GM12878 (cell line): Measurements from ENCODE around the gene MAP4K4. TPM values are rescaled to one million over a fixed set of nuclear protein-coding genes. Genes with fewer than 3 reads are reported as not detected.

Experiments
- ATAC-seq: fragments of 200-7000 bp; cut with Tn5 transposase; 3 replicates; pipeline ENCODE4 v1.9.1; 2020; ENCODE audit warnings: mild to moderate bottlenecking, moderate library complexity
- BruUV-seq: library from RNA; stranded (reverse); fragments of 400-500 nt; replicated peaks from 2 replicates; lab custom pipeline; 2021; lab: Mats Ljungman, UMichigan
- CTCF ChIA-PET: fragments of 300-600 bp; sonication (Branson Sonifier 250); formaldehyde crosslinking; extraction: SDS; loops from one replicate; lab custom pipeline; 2021; ENCODE audit warnings: inconsistent platforms; lab: Yijun Ruan, JAX
- POLR2A ChIA-PET: fragments of 350-600 bp; formaldehyde crosslinking; extraction: SDS; loops from one replicate; lab custom pipeline; 2021; ENCODE audit warnings: inconsistent platforms; lab: Charles Lee
- RAD21 ChIA-PET: fragments of 300-600 bp; sonication (Branson Sonifier 250); formaldehyde crosslinking; loops from one replicate; lab custom pipeline; 2023; ENCODE audit warnings: antibody characterized with exemption; ENCODE audit not compliant: unreplicated experiment; lab: Charles Lee
- SMC1A ChIA-PET: fragments of 300-600 bp; sonication (Branson Sonifier 250); formaldehyde crosslinking; loops from one replicate; lab custom pipeline; 2023; ENCODE audit not compliant: unreplicated experiment, uncharacterized antibody; lab: Charles Lee
- DNase-seq: peaks from one replicate; pipeline ENCODE4 v3.0.0-alpha.2; 2011; ENCODE audit warnings: low read depth, low spot score
- FAIRE-seq: peaks from 3 replicates; lab custom pipeline; 2011; peaks lifted over from hg19 to GRCh38; lab: Jason Lieb, UNC
- H2AFZ ChIP-seq: 2 replicates; pipeline ENCODE4 v1.6.0; 2011; ENCODE audit warnings: low read depth, low read length, control low read depth; ENCODE audit not compliant: control insufficient read depth
- H3K27ac ChIP-seq: 2 replicates; pipeline ENCODE4 v1.5.1; 2011; ENCODE audit warnings: control low read depth; ENCODE audit not compliant: control insufficient read depth, insufficient read depth
- H3K27me3 ChIP-seq, 2 experiments: replicated peaks in 1 of 2; 2 replicates each; pipeline versions ENCODE4 v1.6.0 to v1.6.1; 2011; ENCODE audit warnings: low read length in 1 of 2; ENCODE audit not compliant: control insufficient read depth in 2 of 2, insufficient read depth in 2 of 2
- H3K36me3 ChIP-seq, 2 experiments: 2 replicates each; pipeline ENCODE4 v1.5.1; 2011; ENCODE audit warnings: low read length in 1 of 2; ENCODE audit not compliant: control insufficient read depth in 2 of 2, insufficient read depth in 2 of 2
- H3K4me1 ChIP-seq: 2 replicates; pipeline ENCODE4 v1.6.1; 2011; ENCODE audit warnings: mild to moderate bottlenecking, low read length, moderate library complexity, mixed read lengths; ENCODE audit not compliant: control insufficient read depth, insufficient read depth
- H3K4me2 ChIP-seq: 2 replicates; pipeline ENCODE4 v1.6.0; 2011; ENCODE audit warnings: control low read depth; ENCODE audit not compliant: control insufficient read depth, insufficient read depth
- H3K4me3 ChIP-seq: fragments of 200-600 bp; sonication (generic); 2 replicates; pipeline ENCODE4 v1.5.1; 2016
- H3K79me2 ChIP-seq: 2 replicates; pipeline ENCODE4 v1.6.0; 2011; ENCODE audit warnings: low read length; ENCODE audit not compliant: control insufficient read depth, insufficient read depth
- H3K9ac ChIP-seq: 2 replicates; pipeline ENCODE4 v1.8.0; 2011; ENCODE audit warnings: low read length, control low read depth, mixed read lengths; ENCODE audit not compliant: control insufficient read depth, insufficient read depth
- H3K9me3 ChIP-seq: replicated peaks from 3 replicates; pipeline ENCODE4 v1.5.1; 2011; ENCODE audit warnings: mild to moderate bottlenecking, low read length; ENCODE audit not compliant: control insufficient read depth, insufficient read depth
- H4K20me1 ChIP-seq: 2 replicates; pipeline ENCODE4 v1.6.0; 2011; ENCODE audit not compliant: control insufficient read depth, insufficient read depth
- ATF2 ChIP-seq: IDR thresholded peaks from 2 replicates; pipeline ENCODE4 v1.6.1; 2012; ENCODE audit warnings: low read length, inconsistent platforms
- CHD1 ChIP-seq: IDR thresholded peaks from 2 replicates; pipeline ENCODE4 v1.6.1; 2012; ENCODE audit warnings: low read depth, low read length, improper control_type of control experiment
- PBX3 ChIP-seq: IDR thresholded peaks from 2 replicates; pipeline ENCODE4 v1.6.1; 2011; ENCODE audit warnings: mild to moderate bottlenecking, low read depth, low read length, moderate library complexity; ENCODE audit not compliant: insufficient replicate concordance
- SIN3A ChIP-seq: IDR thresholded peaks from 2 replicates; pipeline ENCODE4 v1.6.1; 2012; ENCODE audit warnings: low read depth, low read length, improper control_type of control experiment
- USF2 ChIP-seq: IDR thresholded peaks from 2 replicates; pipeline ENCODE4 v1.6.1; 2011; ENCODE audit warnings: low read depth, low read length, improper control_type of control experiment, borderline replicate concordance
- WGBS: methylation state at CpG from one replicate; pipeline ENCODE4 v1.1.6; 2016; ENCODE audit warnings: low lambda C conversion rate; ENCODE audit not compliant: insufficient replicate concordance, insufficient coverage; ENCODE audit errors: missing lambda C conversion rate; 5-methylcytosine and 5-hydroxymethylcytosine counted together
- in situ Hi-C: fragments of 300-500 bp; cut with MboI; formaldehyde crosslinking; loops from 9 replicates; pipeline ENCODE4 v1.14.3; 2018; ENCODE audit warnings: mixed read lengths
- intact Hi-C: fragments of 100-400 bp; cut with micrococcal nuclease; formaldehyde crosslinking; loops from one replicate; pipeline ENCODE4 v1.14.2; 2022; ENCODE audit not compliant: unreplicated experiment
- polyA plus RNA-seq, 11 experiments: library from polyadenylated mRNA; depleted of rRNA in 4 of 11; unstranded in 6 of 11; stranded (reverse) in 5 of 11; fragments of >200 nt; fragmentation: Nextera tagmentation in 4 of 11; fragmentation: Illumina TruSeq in 1 of 11; extraction: Ambion mirVana in 4 of 11; extraction: Trizol in 1 of 11; gene quantifications; 1 replicate in 1 of 11; 2 replicates in 10 of 11; pipeline versions ENCODE4 v1.2.1 to v1.2.3, GENCODE V29; 2011 to 2016; ENCODE audit warnings: inconsistent platforms in 2 of 11, missing spikeins in 2 of 11, low read depth in 1 of 11
- total RNA-seq, 4 experiments: library from RNA; depleted of rRNA in 3 of 4; stranded (reverse); fragments of >200 nt in 3 of 4; fragmentation: Illumina TruSeq in 1 of 4; extraction: Trizol in 1 of 4; gene quantifications; 2 replicates each; pipeline versions ENCODE4 v1.2.1 to v1.2.3, GENCODE V29; 2013 to 2021

Gene MAP4K4
- total and polyA plus RNA-seq, 10 of the 15 experiments (the other 5 are each of a cell fraction or from before 2014, with no cell fraction given): 1.9 to 50.4 (median 9.7) TPM

- ChIA-PET SMC1A (interaction anchor here (1.2 to 2.3 kb wide), 4 partner anchors 13 to 24 kb away, joined by 3 to 7 read pairs (median 4); no protein-coding TSS in a partner anchor), RAD21 (interaction anchor here (0.7 to 2.0 kb wide), 4 partner anchors 12 to 49 kb away, joined by 3 to 5 read pairs (median 4); no protein-coding TSS in a partner anchor), CTCF (interaction anchor here (0.9 kb wide), 1 partner anchor 8 kb away, joined by 3 read pairs; no protein-coding TSS in a partner anchor), POLR2A (no interaction called here)
- BruUV-seq: no TSS peak
- Histone ChIP-seq H3K4me2 (no peak overlapping the region), H3K9ac (no peak overlapping the region), H3K36me3 (no peaks in the 10 kb centered on the region; a peak in 1 of 4 replicates), H3K27me3 (no peaks in the 10 kb centered on the region), H3K9me3 (no peaks in the 10 kb centered on the region), H3K79me2 (no peaks in the 10 kb centered on the region), H3K4me3 (no peak overlapping the region), H3K27ac (no peak overlapping the region), H2AFZ (no peak overlapping the region), H3K4me1 (no peaks in the 10 kb centered on the region), H4K20me1 (no peaks in the 10 kb centered on the region)
- no peak for DNase-seq
- WGBS: 26% methylated on average over 4 of the region's 4 CpGs
- in situ Hi-C loops (no loop called here), intact Hi-C loops (no loop called here)
- ATAC-seq: peak; percentile 47
- FAIRE-seq: no peak
- TF ChIP-seq PBX3 (no peak), ATF2 (no peak), CHD1 (no peak), USF2 (no peak), SIN3A (no peak)
Measured at GRCh38 chr2:101733257-101733993, 35.9 kb downstream of the MAP4K4 start.
